NCI-H146 (cell line): ENCODE measurements around the gene UBA3.

Experiments used
- DNase-seq: peaks from one replicate; lab custom pipeline; 2025; lab: John Stamatoyannopoulos, UW

Gene UBA3

GRCh38 chr3:69097407-69098086 is 17.4 kb upstream of the UBA3 start:
- no peak for DNase-seq

- DNase-seq: no peak
These were observed 16.1 kb upstream of the UBA3 start for GRCh38 chr3:69096299-69096698.

GRCh38 chr3:69095636-69096035 is 15.5 kb upstream of the UBA3 start:
- no peak for DNase-seq

GRCh38 chr3:69094467-69095205 is 14.5 kb upstream of the UBA3 start:
- DNase-seq: no peak

DNA sequence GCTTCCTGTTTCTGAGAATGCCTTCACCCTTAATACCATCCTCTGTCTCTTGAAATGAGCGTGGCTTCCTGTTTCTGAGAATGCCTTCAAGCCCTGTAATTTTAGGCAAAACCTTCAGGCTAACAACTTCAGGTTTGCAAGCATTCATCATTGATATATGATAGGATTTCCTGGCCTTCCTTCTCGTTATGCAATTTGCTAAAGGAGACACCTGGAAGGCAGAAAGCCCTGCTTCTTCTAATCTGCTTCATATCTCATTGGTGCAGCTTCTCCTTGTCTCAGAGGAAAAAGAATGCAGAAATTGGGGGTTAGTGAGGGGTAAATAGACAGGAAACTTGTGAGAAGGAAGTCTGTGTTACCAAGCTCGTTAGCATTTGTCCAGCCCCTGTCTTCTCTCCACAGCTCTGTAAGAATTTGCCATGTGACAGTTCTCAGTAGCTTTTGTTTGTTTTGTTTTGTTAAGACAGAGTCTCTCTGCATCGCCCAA is 11.9 kb upstream of the UBA3 start:
- no peak for DNase-seq

DNA sequence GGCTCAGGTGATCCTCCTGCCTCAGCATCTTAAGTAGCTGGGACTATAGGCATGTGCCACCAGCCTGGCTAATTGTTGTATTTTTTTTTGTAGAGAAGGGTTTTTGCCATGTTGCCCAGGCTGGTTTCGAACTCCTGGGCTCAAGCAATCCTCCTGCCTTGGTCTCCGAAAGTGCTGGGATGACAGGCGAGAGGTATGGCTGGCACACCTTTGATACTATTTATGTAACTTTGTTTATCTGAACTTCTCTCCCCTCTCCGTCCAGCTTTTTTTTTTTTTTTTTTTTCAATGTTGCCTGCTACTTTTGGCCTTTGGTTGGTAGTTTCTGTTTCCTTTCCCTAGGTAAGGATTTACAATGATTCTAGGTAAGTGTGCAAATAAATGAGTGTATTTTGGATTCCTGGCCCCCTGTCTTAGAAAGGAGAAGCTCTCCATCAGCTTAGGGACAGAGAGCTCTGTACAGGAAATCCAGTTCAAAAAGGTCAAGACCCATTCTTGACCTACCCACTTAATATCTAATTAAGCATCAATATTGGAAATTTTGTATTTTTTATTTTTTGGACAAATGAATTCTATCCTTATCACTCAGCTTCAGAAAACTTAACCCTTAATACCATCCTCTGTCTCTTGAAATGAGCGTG is 11.3 kb upstream of the UBA3 start:
- no peak for DNase-seq

GRCh38 chr3:69090021-69090420 is 9.9 kb upstream of the UBA3 start:
- DNase-seq: no peak

DNA sequence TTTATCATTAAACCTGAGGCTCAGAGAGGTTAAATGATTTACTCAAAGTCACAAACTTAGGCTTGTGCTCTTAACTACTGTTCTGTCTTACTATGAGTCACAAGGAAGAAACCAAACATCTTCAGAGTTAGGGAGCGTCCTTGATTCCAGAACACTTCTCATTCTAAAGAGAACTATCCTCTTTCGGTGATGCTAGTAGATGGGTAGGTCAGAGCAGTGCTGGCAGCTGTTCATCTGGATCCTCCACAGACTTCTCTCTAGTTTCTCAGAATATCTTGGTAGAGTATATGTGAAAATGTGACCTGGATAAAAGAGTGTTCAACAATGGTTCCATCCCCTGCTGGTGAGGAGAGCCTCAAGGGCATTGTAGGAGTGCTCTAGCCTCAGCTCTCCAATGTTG is 7.9 kb upstream of the UBA3 start:
- DNase-seq: no peak

GRCh38 chr3:69087030-69087791 is 7.0 kb upstream of the UBA3 start:
- DNase-seq: no peak

DNA sequence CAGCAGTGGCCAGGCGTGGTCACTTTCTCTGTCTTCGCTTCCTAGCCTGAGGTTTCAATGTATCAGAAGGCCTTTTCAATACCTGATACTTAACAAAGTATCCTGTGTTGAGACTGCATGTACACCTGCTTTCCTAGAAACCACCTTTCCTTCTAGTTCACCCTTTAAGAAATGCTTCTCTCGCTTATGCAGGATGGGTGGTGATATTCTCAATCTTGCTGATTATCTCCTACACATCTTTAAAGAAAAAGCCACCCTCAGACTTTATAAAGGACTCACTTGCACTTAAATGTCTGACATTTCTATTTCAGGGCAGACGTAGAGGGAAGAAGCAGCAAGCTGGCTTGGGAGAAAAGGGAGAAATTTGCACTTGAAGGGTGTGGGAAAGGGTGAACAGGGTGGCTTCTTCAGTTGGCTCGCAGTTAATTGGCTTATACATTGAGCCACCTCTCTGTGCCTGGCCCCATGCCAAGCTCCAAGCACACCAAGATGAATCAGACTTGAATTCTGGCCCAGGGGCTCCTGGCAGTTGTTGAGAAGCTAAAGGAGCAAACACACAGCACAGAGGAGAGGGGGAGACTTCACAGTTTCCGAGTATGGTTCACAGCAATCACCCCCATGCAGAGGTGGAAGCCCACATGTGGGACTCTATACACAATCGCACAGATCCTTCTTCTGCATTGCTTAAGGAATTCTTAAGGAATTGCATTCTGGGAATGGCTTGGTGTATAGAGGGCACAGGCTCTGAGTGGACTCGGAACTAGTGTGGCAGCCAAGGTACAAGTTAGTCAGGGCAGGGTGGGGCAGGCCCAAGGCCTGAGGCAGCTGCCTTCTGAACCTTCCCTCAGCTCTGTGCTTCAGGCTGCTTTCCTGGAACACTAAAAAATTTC is 5.9 kb upstream of the UBA3 start:
- DNase-seq: peak; percentile 49

DNA sequence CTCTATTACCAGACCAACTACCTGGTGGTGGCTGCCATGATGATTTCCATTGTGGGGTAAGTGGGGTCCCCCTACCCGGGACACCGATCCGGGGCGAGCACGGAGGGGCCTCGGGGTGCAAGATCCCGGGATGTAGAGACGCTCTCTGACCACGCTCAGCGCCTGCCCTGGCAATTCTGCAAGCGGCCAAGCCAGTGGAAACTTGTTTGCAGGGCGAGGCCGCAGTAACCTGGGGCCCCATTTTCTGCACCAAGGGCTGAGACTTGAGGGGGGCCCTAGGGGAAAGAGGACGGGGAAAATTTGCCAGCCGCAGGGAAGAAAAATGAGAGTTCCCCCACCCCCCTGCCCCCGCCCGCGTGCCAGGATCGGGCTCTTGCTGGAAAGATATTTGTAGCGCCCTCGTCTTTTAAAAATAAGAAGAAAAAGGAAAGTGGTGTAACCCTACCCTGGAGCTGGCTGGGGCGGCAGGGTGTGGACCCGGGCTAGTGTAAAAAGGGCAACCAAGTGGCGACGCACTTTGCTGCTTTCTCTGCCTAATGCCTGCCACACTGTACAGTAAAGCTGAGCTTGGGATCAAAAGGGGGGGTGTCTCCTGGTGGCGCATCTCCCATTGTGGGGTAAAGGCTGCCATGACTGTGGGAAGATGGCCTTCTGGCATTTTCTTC is 5.1 kb upstream of the UBA3 start:
- peak; percentile 2 for DNase-seq

DNA sequence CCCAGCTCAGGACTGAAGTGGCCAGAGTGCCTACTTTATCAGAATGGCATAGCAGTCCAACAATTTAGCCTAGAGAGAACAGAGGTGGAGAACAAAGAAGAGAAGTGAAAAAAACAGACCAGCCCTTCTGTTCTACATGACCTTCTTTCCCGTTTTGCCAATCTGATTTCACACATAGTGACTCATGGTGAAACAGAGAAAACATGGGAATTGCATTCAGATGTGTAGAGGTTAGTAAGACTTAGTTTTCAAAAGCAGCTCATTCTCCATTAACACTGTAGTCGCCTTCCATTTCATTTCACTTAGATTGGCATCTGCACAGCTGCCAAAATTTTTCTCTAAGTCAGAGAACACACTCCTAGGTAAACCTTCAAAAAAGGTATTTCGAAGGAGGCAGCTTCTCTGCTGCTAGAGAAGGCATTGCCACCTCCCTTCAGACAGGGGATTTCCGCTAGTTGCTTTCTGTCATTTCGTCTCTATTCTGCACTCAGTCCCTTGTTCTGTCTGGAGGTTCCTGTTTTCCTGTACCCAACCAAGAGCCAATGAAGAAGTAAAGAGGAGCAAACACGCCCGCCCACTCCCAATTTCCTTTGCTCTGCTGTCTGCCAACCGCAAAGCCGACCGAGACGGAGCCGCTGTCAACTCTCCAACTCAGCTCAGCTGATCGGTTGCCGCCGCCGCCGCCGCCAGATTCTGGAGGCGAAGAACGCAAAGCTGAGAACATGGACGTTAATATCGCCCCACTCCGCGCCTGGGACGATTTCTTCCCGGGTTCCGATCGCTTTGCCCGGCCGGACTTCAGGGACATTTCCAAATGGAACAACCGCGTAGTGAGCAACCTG is 4.4 kb upstream of the UBA3 start, which contains the start of gene ARL6IP5:
ARL6IP5 (plus strand) TSS at position 612 of the 842 bp plus-strand sequence; CDS start at position 723, 111 bp downstream.
- peak; percentile 78 for DNase-seq

- DNase-seq: no peak
These were observed 2.6 kb upstream of the UBA3 start for GRCh38 chr3:69082805-69083204.

DNA sequence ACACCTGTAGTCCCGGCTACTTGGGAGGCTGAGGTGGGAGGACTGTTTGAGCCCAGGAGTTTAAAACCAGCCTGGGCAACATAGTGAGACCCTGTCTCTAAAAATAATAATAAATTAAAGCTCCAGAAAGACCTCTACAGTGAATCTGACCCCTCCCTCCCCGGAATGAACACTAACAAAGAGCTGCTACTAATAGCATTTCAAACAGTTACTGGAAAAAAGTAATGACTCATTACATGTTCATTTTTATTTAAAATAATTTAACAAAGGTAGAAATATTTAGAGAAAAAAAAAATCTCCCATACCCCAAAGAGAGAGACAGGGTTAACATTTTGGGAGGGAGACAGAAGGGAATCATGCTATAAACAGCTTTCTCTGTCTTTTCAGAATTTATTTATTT is 2.2 kb upstream of the UBA3 start:
- DNase-seq: no peak

DNA sequence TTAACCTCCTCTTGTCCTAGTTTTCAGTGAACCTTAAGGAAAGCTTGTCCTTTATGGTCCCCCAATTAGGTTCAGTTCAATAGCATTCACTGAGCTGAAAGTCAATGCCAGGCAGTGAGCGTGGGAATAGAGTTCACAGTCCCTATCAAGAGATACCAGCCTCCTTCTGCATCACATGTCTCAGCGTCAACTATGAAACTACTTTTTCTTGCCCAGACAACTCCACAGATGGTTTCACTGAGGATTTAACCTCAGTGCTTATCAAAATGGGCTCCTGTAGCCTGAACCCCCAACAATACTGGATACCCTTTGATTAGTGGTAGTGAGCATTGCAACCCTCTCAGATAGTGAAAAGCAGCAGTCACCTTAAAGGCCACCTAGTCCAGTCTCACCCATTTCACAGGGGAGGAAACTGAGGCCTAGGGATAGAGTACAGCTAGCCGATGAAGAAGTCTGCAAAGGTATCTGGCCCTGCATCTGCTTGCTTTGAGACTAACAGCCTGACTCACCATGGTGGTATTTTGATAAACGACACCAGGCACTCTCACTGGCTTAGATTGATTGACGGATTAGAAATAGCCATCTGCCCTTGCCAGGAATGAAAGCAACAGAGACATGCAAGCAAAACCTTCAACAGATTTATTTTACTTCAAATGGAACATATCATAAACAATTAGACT is 1.6 kb upstream of the UBA3 start:
- no peak for DNase-seq

DNA sequence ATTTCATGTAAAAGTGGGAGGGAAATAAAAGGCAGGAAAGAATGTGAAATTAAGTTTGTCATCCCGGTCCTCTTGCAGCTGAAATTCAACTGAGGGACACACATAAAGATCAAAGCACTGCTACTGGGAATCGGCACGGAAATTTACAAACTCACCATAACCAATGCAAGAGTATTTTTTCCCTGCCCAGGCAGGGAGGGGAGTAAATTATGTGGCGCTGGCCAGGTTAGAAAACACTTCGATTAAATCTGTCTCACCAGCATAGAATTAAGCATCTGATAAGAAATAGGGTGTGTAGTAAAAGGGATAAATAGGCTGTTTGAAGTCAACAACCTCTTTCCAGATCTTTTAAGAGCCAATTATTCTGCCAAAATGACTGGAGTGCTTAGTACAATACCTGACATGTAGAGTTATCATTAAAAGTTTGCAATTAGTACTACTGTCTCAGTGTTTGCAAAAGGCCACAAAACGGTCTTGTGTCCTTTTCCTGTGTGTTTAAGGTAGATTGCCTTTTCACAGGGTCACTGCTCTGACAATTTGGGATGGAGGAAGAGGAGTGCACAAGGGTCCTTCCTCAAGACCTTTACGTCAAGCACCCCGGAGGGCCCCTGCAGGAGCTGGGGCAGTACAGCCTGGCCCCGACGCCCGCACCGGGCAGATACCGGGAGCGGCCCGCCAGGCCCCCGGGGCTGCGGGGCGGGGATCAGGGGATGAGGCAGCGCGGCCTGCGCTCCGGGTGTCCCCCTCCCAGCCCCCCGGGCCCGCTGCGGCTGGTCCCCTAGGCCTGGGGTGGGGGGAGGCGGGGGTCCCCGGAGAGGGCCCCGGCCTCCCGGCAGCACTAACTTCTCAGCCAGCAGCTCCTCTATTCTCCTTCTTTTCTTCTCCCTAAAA is 651 bp downstream of the UBA3 start:
- DNase-seq: peak; percentile 19

DNA sequence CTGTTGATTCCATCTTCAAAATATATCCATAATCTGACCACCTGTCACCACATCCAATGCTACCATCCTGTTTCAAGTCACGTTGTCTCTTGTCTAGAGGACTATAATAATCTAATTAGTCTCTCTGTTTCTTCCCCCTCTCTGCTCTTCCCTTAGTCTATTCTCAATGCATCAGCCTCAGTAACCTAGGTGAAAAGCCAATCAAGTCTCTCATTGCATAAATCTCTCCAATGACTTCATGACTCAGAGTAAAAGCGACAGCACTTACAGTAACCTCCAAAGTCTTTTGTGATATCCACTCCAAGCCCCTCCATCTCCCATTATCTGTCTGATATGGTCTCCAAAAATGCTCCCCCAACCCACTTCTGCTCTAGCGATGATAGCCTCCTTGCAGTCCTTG is 7.2 kb downstream of the UBA3 start:
- DNase-seq: no peak

DNA sequence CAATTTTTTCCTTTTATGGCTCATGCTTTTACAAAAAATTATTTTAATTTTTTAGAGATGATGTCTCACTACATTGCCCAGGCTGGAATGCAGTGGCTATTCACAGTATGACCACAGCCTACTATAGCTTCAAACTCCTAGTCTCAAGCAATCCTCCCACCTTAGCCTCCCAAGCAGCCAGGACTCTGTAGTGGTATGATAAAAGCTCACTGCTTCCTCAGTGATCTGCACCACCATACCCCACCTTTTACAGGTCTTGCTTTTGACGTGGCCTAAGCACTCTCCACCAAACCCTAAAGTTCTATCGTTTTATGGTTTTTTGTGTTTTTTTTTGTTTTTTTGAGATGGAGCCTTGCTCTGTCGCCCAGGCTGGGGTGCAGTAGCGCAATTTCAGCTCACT is 14.0 kb downstream of the UBA3 start:
- no peak for DNase-seq
